HG03457 (cell line): ENCODE measurements around the gene DNMT3A.

ENCODE experiments used
- ATAC-seq: cut with Tn5 transposase; IDR thresholded peaks from one replicate; pipeline ENCODE4 v1.9.1; 2021; ENCODE audit warnings: moderate number of reproducible peaks; ENCODE audit not compliant: unreplicated experiment

Gene DNMT3A

DNA sequence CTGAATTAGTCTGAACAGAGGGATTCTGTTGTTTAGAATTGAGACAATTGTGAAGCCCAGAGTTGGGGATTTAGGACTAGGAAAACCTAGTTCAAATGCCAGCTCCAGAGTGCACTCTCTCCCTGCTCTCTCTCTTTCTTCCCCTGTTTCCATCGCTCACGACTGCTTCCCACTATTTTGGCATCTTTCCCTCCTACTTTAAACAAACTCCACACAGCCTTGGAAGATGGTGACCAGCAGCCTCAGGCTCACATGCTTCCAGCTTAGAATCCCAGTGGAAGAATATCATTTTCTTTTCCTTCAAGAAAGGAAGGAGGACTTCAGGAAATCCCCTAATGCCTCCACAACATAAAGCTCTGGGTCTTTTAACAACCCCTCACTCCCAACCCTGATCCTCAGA, 6.1 kb upstream of the DNMT3A start:
- ATAC-seq: no peak

DNA sequence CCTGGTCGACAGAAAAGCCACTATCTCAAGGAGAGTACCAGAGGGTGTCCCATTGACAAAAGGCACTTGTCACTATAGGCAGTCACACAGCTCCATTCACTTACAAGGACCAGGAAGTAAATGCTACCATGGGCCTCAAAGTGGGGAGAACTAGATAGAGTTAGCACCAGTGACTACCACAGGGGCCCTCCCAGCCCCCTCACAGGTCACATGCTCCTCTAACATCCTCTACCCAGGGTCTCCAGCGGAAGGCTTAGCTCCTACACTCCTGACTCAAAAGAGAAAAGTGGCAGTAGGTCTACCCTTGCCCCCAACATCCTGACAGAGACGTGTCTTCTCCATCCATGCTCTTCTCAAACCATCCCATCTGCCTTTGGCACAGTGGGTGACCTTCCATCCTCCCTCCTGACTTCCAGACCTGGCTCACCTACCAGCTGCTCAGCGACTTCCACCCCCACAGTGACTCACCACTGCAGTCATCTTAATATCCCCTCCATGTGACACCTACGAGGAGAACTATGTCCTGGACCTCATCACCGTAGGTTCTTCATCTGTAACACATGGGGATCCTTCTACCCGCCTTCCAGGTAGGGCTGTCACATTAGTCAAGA, 5.6 kb upstream of the DNMT3A start:
- no peak for ATAC-seq

DNA sequence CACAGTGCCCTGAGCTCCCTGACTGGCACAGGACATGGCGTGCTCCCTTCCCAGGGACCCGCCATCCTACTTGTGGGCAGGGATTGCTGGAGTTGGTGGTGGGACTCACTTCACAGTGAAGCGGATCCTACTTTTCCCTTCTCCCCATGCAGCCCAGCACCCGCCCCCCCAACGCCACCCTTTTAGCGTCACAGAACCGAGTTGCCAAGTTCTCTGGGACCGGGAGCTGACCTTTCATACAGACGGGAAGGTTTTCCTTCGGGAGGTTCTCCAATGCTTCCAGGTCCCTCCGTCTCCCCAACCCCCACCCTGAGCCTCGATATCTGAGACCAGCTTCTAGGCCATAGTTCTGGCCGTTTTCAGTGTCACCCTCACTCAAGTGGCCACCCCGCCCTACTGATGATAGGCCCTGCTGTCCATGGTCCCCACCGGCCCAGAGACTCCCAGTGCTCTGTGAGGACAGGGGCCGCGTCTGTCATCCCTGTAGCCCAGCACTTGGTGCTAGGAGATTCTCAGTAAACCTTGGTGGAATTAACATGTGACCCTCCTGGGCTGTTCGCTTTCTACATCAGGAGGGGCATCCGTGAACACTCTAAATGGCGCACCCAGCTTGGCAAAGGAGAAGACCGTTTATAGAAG, 1.6 kb upstream of the DNMT3A start:
- ATAC-seq: no peak

DNA sequence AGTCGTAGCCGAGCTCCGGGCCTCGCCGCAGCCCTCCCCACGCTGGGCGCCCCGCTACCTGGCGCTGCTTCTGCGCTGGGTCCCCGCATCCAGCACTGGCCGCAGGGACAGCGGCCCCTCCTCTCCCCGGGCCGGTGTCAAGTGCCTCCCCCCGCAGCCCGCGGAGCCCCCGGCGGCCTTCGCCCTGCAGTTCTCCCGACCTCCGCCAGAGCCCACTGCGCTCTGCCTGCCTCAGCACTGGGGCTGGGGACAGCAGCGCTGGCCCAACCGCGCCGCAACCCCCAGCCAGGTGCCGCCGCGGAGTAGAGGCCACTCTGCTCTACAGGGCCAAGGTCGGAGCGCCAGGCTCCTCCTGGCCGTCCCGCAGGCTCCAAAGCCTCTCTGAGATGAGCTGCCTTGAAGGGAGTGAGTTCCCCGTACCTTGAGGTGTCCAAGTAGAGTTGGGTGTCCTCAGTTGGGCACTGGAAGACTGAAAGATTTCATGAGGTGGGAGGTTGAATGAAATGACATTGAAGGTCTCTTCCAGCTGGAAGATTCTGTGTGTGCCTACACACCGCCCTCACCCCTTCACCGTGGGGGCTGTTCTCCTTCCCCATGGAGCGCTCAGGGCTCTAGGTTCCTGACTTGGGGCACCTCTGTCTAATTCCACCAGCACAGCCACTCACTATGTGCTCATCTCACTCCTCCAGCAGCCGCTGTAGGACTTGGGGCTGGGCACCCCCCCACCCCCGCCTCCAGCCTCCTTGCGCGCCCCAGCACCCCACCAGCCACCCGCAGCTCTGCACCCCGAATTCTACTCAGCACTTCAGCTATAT, 854 bp upstream of the DNMT3A start:
- ATAC-seq: peak; percentile 63

DNA sequence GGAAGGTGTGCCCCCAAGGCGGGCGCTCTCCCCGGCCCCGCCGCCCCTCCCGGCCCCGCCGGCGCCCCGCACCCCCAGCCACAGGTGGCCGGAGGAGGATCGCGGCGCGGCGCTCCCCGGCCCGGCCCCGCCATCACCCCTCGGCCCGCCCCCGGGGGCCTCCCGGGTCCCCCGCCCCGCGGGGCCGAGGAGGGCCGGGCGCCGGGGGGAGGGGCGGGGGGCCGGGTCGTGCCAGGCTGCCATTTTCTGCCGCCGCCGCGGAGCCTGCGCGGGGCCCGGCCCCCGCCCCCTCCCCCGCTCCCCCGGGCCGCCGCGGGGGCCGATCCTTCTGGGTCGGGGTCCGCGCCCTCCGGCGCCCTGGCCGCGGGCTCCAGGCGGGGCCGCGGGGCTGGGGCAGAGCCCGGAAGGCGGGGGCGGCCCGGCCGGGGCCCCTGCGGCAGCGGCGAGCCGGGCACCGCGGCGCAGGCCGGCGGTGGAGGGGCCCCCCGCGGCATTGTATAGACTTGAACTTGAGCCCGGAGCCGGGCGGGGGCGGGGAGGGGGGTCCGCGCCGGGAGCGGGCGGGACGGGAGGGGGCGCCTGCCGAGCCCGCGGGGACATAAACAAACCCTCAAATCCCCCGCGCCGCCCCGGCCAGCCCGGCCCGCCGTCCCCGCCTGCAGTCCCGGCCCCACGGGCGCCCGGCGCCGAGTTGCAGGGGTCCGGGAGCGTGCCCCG, 556 bp downstream of the DNMT3A start:
- no peak for ATAC-seq

DNA sequence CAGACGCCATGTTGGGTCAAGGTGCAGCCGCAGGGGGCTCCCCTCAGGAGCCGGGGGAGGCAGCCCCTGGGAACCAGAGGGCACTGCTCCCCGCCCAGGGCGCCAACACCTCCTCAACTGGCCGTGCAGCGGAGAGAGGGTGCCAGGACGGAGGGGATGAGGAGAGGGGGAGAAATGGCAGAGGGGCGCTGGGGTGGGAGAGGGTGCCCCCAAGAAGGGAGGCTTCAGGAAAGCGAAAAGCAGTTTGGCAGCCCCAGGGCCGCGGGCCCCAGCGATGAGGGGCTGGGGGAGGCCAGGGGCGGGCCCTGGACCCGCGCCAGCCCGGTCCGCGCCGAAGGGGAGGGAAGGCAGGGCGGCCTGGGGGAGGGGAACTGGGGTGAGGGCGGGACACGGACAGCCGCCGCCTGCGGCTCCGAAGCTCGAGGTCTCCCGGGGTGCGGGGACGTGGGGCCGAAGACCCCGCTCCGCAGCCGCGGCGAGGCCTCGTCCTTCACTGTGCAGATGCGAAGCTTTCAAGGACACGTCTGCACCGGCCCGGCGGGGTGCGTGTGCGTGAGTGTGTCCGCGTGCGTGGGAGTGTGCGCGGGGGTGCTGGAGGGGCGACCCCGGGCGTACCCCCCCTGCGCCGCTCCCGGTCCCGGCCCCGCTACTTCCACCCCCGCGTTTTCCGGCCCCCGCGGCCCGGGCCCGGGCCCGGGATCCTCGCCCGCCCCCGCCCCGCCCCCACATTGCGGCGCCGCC, 1.4 kb downstream of the DNMT3A start:
- no peak for ATAC-seq

DNA sequence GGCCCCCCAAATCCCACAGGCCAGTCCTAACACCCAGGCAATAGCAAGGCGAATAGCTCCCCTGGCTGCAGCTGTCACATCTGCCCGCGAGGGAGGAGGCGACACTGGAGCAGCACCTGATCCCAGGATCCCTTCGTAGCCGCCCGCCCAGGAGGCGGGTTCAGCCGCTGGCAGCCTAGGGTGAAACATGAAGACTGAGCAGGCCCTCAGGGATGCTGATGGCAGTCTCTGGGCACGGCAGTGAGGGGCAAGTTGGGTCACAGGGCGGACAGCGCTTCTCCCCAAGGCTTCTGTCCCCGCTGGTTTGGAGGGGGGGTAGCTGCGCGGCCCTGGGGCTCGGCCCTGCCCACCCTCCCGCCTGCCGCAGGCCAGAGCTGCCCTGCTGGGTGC, 1.9 kb downstream of the DNMT3A start:
- no peak for ATAC-seq

DNA sequence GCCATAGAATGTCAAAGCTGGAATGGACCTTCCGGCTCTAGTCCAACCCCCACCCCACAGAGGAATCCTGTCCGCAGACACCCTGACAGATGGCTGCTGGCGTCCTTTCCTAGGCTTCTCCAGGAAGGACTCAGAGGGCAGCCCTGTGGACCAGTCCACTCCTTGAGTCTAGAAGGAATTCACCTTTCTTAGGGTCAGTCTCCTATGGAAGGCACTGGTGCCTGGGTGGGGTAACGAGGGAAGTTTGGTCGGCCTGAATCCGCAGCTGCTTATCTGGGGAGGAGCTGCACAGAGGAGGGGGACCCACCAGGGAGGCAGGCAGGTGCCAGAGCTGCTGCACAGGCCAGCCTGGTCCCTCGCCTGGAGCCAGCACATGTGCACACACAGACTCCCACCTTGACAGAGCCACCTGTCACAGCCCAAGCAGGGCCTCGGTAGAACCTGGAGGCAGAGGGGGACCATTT, 2.5 kb downstream of the DNMT3A start:
- ATAC-seq: no peak

DNA sequence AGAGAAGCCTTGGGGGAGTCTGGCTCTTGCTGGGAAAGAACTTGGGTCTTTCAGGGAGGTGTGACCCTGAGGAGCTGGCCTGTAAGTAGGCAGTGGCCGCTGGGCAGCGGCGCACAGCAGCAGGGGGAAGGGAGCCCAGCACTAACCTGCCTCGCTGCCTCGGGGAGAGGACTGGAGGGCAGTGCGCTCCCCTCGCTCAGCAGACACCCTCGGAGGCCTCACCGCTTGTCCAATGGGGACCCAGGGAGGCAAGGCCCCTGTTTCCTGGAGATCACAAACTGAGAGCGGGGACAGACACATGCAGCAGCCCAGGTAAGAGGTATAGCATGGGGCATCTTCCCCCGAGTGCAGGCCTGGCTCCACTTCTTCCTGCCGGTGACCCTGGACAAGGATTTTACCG, 3.3 kb downstream of the DNMT3A start:
- no peak for ATAC-seq

DNA sequence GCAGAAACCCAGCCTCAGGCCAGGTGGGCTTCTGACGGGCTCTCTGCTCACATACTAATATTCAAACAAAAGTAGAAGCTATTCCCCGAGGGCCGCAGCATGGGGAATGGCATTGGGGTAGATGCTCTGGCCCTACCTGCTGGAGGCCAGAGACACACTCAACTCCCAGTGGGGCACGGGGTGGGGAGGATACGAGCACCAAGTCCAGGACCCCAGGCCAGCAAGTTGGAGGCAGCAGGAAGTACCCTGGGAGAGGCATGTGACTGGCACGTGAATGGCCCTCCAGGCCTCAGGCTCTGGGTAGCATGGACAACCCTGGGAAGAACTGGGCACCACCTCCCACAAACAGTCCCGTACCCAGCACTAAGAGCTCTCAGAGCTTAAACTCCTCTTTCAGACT, 3.8 kb downstream of the DNMT3A start:
- ATAC-seq: no peak

DNA sequence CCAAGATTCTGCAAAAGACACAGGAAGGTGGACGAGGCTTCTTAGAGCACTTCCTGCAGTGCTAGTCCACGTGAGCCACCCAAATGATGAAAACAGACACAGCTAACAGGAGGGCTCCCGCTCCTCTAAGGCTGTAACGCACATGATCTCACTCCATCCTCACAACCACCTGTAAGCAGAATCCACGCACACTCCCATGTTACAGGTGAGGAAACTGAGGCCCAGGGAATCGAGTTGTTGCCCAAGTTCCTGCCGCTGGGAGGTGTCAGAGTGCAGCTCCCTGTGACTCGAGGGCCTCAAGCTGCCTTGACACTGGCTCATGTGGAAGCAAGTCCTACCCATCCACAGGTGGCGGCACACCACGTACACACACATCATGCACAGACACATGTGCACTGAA, 4.4 kb downstream of the DNMT3A start:
- ATAC-seq: no peak

DNA sequence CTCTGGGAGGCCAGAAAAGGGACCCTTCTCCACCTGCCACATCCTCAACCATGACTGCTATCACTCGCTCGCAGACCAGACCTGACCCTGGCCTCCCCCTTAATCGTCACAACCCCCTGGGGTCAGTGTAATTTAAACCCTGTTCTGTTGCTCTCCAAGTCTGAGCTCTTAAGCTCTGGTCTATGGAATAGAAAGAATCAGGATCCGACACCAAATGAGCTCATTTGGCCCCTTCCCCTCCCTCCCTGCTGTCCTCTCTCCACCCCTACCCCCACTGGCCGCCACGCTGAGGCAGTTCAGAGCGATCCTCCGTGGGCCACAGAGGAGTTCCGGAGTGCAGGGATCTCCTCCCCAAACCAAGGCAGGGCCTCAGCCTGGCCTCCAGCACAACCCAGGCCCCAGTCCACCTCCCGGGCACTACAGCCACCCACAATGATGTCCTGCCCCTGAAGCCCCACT, 5.3 kb downstream of the DNMT3A start:
- no peak for ATAC-seq

DNA sequence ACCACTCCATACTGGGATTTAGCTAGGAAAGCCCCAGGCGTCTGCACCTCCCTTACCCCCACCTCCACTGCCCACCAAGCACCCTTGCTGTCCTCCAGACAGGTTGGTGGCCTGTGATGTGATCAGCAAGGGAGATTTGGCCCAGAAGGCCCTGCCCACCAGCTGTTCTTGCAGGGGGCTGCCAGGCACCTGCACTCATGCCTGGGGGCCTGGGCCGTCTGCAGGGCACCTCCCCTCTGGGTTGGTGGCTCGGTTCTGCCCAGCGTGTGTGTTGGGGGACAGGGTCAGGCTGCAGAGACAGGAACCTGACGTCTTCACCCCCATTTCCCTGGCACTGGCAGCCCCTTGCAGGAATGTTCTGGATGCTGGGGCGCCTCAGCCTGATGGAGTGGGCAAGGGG, 5.8 kb downstream of the DNMT3A start:
- ATAC-seq: no peak

DNA sequence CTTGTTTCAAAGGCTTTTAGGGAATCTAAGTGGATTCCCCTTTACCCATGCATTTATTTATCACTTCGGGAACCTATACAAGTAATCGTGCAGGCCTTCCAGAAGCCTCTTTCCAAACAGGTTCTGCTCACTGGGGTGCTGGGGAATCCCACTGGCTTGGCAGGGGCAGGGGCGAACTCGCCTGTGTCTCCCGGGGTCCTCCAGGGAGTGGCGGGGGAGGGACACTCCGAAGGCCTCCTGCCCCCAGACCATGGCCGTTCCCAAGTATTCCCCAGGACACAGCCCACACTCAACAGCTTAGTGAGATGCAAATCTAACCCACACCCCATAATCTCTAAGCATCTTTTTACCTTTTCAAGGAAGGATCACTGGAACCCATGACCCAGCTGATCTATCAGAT, 6.5 kb downstream of the DNMT3A start:
- no peak for ATAC-seq

DNA sequence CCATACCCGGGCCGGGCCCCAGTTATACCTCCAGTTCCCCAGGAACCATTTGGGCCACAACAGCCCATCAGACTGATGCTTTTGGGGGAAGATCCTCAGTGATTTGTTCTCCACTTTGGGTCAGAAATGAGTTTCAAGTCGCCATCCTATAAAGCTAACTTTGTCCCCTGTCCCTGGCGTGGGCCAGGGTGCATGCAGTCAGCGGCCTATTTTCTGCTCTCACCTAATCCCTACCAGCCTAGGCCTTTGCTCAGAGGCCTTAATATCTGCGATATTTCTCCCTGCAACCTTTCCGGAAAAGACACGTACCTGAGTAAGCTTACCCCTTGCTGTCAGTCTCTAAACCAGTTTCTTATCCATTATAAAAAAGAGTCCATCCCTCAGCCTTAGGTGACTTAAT, 7.2 kb downstream of the DNMT3A start:
- no peak for ATAC-seq

DNA sequence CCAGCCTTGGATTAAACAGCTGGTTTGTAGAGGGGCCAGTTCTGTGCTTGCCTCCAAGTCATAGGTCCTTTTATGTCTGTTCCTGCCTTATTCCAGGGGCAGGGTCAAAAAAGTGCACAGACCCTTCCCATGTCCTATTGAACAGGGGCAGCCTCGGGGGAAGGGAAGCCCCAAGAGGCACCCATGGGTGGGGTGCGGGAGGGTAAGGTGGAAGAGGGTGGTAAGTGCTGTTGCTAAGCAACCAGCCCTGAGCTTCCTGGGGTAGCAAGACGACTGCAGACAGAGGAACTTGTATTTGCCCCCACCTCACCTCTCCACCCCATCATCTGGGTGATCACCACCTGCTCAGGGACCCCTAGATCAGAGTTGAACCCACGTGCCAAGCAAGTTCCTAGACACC, 7.7 kb downstream of the DNMT3A start:
- no peak for ATAC-seq

DNA sequence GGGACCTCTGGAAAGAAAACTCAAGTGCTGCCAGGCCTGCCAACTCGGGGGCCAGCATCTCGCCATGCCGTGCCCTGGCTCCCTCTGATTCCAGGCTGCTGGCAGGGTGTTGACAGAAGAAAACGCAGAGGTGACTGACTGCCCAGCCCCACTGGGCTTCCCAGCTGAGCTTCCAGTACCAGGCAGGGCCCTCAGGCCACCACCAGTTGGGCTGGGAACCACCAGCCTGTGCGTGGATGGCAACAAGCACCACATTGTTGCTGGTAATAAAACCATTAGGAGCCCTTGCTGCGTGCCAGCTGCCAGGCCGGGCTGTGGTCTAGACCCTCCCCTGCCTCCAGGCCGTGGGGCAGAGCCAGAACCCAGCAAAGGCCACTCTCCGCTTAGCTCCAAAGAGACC, 9.2 kb downstream of the DNMT3A start:
- no peak for ATAC-seq

DNA sequence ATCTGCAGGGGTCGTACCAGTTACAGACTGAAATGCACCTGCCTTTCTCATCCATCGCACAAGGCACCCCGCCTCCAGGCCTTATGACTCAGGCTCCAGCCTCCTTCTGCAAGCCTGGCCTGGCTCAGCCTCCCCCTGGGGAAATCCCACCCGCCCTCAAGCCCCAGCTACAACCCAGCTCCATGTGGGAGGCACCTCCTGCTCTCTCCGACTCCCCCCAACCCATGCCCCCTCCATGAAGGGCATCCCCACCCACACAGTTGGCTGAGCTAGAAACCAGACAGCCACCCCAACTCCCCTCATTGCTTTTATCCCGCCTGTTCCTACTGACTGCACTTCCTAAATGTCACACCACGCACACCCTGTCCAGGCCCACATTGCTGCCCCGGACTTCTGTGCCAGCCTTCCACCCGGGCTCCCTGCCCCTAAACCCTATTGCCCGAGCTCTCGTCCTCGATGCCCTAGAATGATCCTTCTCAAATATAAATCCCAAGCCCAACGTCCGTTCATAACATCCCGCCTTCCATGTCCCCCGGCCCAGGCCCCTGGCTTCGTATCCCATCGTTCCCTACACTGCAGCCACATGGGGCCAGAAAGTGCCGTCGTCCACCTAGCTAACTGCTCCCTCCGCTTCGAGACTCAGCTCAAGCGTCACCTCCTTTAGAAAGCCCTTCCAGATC, 9.9 kb downstream of the DNMT3A start:
- ATAC-seq: no peak

DNA sequence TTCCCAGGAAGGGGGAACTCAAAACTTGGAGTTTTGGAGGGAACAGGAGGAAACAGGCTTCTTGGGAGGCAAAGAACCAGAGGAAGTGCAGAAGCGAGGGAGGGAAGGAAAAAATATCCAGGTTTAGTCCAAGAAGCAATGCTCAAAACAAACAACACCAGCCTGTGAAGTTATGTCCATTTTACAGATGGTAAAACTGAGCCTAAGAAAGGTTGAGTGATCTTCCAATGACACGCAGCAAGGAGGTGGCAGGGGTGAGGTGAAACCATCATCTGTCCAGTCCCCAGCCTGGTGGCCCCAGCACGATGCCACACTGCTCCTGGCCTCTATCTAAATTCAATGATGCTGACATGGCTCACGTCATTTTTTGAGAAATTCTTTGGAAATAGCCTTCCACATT, 10.8 kb downstream of the DNMT3A start:
- no peak for ATAC-seq

DNA sequence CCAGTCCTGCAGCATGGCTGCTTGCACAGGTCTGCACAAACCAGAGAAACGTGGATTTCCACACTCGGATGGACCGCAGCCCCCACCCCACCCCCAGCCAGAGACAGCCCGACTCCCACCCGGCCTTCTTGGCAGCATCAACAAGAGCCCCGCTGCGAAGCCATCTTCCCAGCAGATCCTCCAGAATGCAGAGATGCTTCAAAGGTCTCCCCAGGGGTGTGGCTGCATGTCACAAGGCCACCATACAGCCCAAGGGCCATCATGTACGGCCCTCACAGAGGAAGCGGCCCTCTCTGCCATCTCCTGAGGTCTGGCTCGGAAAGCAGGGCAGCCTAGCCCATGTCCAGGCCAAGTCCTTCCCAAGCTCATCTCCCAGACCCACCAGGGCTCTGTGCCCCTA, 11.5 kb downstream of the DNMT3A start:
- no peak for ATAC-seq
